Smooth muscle cell (in vitro differentiated cells): Measurements from ENCODE around the gene GAL. TPM values are rescaled to one million over a fixed set of nuclear protein-coding genes. Genes with fewer than 3 reads are reported as not detected.

Experiments
- DNase-seq: peaks from one replicate; lab custom pipeline; 2025; ENCODE audit not compliant: unreplicated experiment; lab: John Stamatoyannopoulos, UW
- H2AFZ ChIP-seq: fragments of 200-600 bp; sonication (generic); 2 replicates; pipeline ENCODE4 v1.6.0; 2016; ENCODE audit warnings: antibody characterized with exemption, low read depth, mild to moderate bottlenecking
- H3F3A ChIP-seq: fragments of 200-600 bp; sonication (generic); 2 replicates; pipeline ENCODE4 v1.6.0; 2017; ENCODE audit warnings: antibody characterized with exemption, low read depth
- H3K27ac ChIP-seq: fragments of 200-600 bp; sonication (generic); 2 replicates; pipeline ENCODE4 v1.5.1; 2016; ENCODE audit warnings: low read depth, mild to moderate bottlenecking
- H3K27me3 ChIP-seq: fragments of 200-600 bp; sonication (generic); 2 replicates; pipeline ENCODE4 v1.6.1; 2016; ENCODE audit warnings: low read depth, mild to moderate bottlenecking
- H3K36me3 ChIP-seq: fragments of 200-600 bp; sonication (generic); 2 replicates; pipeline ENCODE4 v1.5.1; 2016; ENCODE audit warnings: low read depth
- H3K4me1 ChIP-seq: fragments of 200-600 bp; sonication (generic); 2 replicates; pipeline ENCODE4 v1.5.1; 2016; ENCODE audit warnings: low read depth
- H3K4me2 ChIP-seq: fragments of 200-600 bp; sonication (generic); 2 replicates; pipeline ENCODE4 v1.6.0; 2016; ENCODE audit warnings: mild to moderate bottlenecking
- H3K4me3 ChIP-seq: fragments of 200-600 bp; sonication (generic); 2 replicates; pipeline ENCODE4 v1.5.1; 2016; ENCODE audit warnings: mild to moderate bottlenecking
- H3K79me2 ChIP-seq: fragments of 200-600 bp; sonication (generic); 2 replicates; pipeline ENCODE4 v1.6.0; 2016; ENCODE audit warnings: low read depth, mild to moderate bottlenecking
- H3K9ac ChIP-seq: fragments of 200-600 bp; sonication (generic); 2 replicates; pipeline ENCODE4 v1.6.0; 2016; ENCODE audit warnings: low read depth
- H3K9me3 ChIP-seq: fragments of 200-600 bp; sonication (generic); replicated peaks from 2 replicates; pipeline ENCODE4 v1.5.1; 2016; ENCODE audit warnings: low read depth
- H4K20me1 ChIP-seq: fragments of 200-600 bp; sonication (generic); 2 replicates; pipeline ENCODE4 v1.6.0; 2016; ENCODE audit warnings: low read depth
- WGBS: methylation state at CpG from one replicate; pipeline ENCODE4 v1.1.7; 2016; ENCODE audit warnings: low lambda C conversion rate; 5-methylcytosine and 5-hydroxymethylcytosine counted together
- polyA plus RNA-seq: library from polyadenylated mRNA; unstranded; fragments of >200 nt; fragmentation: Nextera tagmentation; extraction: Ambion mirVana; gene quantifications from 2 replicates; pipeline ENCODE4 v1.2.1, GENCODE V29; 2016
- total RNA-seq: library from RNA; depleted of rRNA; stranded (reverse); fragments of >200 nt; gene quantifications from 2 replicates; pipeline ENCODE4 v1.2.3, GENCODE V29; 2014
- TF ChIP-seq, protein P1 (sequence below): fragments of 200-600 bp; sonication (generic); IDR thresholded peaks from 2 replicates; pipeline ENCODE4 v1.5.1; 2017; ENCODE audit warnings: borderline replicate concordance, mild to moderate bottlenecking, antibody characterized with exemption; ENCODE audit not compliant: insufficient read depth, poor library complexity, severe bottlenecking

The GAL gene
- total and polyA plus RNA-seq, 2 experiments from 2014 or later: 19.4 to 61.5 TPM

DNA sequence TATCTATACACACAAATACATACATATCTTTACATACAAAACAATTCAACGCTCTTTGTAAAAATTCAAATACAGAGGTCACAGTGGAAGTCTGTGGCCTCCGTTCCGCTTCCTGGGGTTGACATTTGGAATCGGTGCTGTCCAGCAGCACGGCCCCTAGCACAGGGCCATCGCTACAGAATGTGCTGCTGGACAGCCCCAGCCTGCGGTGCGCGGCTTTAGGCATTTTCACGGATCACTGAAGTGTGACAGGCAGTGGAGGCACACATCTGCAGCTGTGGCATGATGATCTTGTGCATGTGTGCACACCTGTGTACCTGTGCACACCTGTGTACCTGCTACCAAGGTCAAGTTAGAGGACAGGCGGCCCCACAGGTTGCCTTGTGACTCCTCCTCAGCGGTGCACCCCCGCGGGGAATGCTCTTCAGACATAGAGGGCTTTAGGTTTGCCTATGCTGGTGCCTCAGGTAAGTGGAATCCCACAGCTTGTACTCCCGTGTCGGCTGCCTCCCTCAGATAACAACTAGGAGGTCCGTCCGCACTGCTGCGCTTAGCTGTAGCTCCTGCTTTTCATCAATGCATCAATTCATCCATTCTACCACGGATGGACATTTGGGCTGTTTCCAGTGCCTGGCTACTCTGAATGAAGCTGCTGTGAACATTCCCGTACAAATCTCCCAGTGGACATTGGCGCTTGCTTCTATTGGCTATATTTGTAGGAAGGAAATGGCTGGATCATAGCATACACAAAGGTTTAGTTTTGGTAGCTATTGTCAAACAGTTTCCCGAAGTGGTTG lies 29.9 kb downstream of the GAL start:
- Histone ChIP-seq H3F3A (no peaks in the 10 kb centered on the region), H3K27me3 (no peaks in the 10 kb centered on the region), H4K20me1 (no peaks in the 10 kb centered on the region), H3K79me2 (no peaks in the 10 kb centered on the region), H3K36me3 (no peaks in the 10 kb centered on the region), H3K9me3 (no peaks in the 10 kb centered on the region), H3K4me3 (no peak overlapping the region), H3K4me1 (peaks cover 24% of the 10 kb centered on the region), H3K9ac (no peak overlapping the region), H3K27ac (no peak overlapping the region), H3K4me2 (no peak overlapping the region), H2AFZ (no peak overlapping the region)
- DNase-seq: no peak
- WGBS: 92% methylated on average over 23 of the region's 23 CpGs
- TF ChIP-seq, protein P1, sequence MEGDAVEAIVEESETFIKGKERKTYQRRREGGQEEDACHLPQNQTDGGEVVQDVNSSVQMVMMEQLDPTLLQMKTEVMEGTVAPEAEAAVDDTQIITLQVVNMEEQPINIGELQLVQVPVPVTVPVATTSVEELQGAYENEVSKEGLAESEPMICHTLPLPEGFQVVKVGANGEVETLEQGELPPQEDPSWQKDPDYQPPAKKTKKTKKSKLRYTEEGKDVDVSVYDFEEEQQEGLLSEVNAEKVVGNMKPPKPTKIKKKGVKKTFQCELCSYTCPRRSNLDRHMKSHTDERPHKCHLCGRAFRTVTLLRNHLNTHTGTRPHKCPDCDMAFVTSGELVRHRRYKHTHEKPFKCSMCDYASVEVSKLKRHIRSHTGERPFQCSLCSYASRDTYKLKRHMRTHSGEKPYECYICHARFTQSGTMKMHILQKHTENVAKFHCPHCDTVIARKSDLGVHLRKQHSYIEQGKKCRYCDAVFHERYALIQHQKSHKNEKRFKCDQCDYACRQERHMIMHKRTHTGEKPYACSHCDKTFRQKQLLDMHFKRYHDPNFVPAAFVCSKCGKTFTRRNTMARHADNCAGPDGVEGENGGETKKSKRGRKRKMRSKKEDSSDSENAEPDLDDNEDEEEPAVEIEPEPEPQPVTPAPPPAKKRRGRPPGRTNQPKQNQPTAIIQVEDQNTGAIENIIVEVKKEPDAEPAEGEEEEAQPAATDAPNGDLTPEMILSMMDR: no peak

DNA sequence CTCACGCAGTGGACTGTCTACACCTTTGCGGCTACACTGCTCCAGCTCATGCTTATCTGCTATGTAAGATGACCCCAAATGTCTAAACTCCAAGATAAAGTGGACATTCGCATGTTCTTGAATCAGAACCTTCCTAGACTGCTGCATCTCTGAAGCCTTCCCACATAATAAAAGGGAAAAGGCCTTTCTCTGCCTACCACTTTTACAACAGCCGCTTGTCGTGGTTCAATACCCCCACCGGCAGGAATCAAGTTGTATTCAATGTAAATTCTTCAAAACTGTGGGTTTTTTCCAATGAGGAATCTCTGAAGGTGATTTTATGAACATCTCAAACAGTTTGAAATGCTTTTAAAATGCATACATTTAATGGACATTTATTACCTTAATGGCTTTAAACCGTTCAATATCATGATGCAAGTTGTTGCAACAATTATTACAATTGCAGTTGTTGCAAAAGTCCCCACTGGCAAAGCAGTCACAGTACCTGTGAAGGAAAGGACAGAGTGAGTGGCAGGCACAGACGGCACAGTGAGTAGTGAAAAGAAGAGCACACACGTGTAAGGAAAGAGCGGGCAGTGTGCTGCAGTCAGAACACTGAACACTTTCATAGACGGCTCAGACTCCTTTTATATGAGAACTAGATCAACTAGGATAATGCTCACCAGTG lies 31.2 kb downstream of the GAL start:
- Histone ChIP-seq H3K9ac (no peak overlapping the region), H3K27ac (no peak overlapping the region), H3K36me3 (no peaks in the 10 kb centered on the region), H3K79me2 (no peaks in the 10 kb centered on the region), H3K27me3 (no peaks in the 10 kb centered on the region), H3K9me3 (peaks cover 11% of the 10 kb centered on the region), H2AFZ (no peak overlapping the region), H3K4me2 (no peak overlapping the region), H3K4me3 (no peak overlapping the region), H3F3A (no peaks in the 10 kb centered on the region), H4K20me1 (no peaks in the 10 kb centered on the region), H3K4me1 (peaks cover 17% of the 10 kb centered on the region)
- WGBS: 93% methylated on average over 11 of the region's 11 CpGs
- no peak for DNase-seq
- TF ChIP-seq, protein P1: no peak

- Histone ChIP-seq H3K9ac (no peak overlapping the region), H3K27ac (no peak overlapping the region), H3K4me1 (no peaks in the 10 kb centered on the region), H2AFZ (no peak overlapping the region), H3K27me3 (no peaks in the 10 kb centered on the region), H3F3A (no peaks in the 10 kb centered on the region), H3K79me2 (no peaks in the 10 kb centered on the region), H3K9me3 (peaks cover 11% of the 10 kb centered on the region), H3K36me3 (no peaks in the 10 kb centered on the region), H3K4me2 (no peak overlapping the region), H4K20me1 (no peaks in the 10 kb centered on the region), H3K4me3 (no peak overlapping the region)
- WGBS: 91% methylated on average over 2 of the region's 2 CpGs
- TF ChIP-seq, protein P1: no peak
- no peak for DNase-seq
Measured at GRCh38 chr11:68721075-68721474, 36.7 kb downstream of the GAL start.
